ENCODE results near the gene GBF1.
"Not testable (repeated sequence)": the region's sequence is repeated elsewhere in the genome, so short reads cannot be mapped to it uniquely, and the experiment has no call there.

Gene GBF1

GRCh38 chr10:102268375-102268888 lies 23.1 kb downstream of the GBF1 start:
- DNase-seq (ENCODE audit: low read depth in 4 of 4, low spot score in 1 of 4), result no peak

- no peak for DNase-seq (ENCODE audit: low read depth in 4 of 4, low spot score in 1 of 4)
Measured at GRCh38 chr10:102269017-102269416, 23.7 kb downstream of the GBF1 start.

GRCh38 chr10:102274062-102274461 lies 28.7 kb downstream of the GBF1 start:
- no peak for DNase-seq (ENCODE audit: low read depth in 4 of 4, low spot score in 1 of 4)

- no peak for DNase-seq (ENCODE audit: low read depth in 4 of 4, low spot score in 1 of 4)
Measured at GRCh38 chr10:102275343-102275742, 30.0 kb downstream of the GBF1 start.

GRCh38 chr10:102279104-102279503 lies 33.8 kb downstream of the GBF1 start:
- DNase-seq (ENCODE audit: low read depth in 4 of 4, low spot score in 1 of 4), result no peak

- no peak for DNase-seq (ENCODE audit: low read depth in 4 of 4, low spot score in 1 of 4)
Measured at GRCh38 chr10:102280397-102281101, 35.2 kb downstream of the GBF1 start.

- no peak for DNase-seq (ENCODE audit: low read depth in 4 of 4, low spot score in 1 of 4)
Measured at GRCh38 chr10:102281102-102281487, 35.8 kb downstream of the GBF1 start.

GRCh38 chr10:102283488-102283887 lies 38.2 kb downstream of the GBF1 start:
- no peak for DNase-seq (ENCODE audit: low read depth in 4 of 4, low spot score in 1 of 4)

GRCh38 chr10:102283890-102284289 lies 38.6 kb downstream of the GBF1 start:
- no peak for DNase-seq (ENCODE audit: low read depth in 4 of 4, low spot score in 1 of 4)

- DNase-seq (ENCODE audit: low read depth in 4 of 4, low spot score in 1 of 4), result no peak
Measured at GRCh38 chr10:102284531-102284930, 39.2 kb downstream of the GBF1 start.

- no peak for DNase-seq (ENCODE audit: low read depth in 4 of 4, low spot score in 1 of 4)
Measured at GRCh38 chr10:102285133-102285532, 39.8 kb downstream of the GBF1 start.

- DNase-seq (ENCODE audit: low read depth in 4 of 4, low spot score in 1 of 4), result no peak
Measured at GRCh38 chr10:102286216-102286615, 40.9 kb downstream of the GBF1 start.

GRCh38 chr10:102287538-102287937 lies 42.2 kb downstream of the GBF1 start:
- no peak for DNase-seq (ENCODE audit: low read depth in 4 of 4, low spot score in 1 of 4)

- no peak for DNase-seq (ENCODE audit: low read depth in 4 of 4, low spot score in 1 of 4)
Measured at GRCh38 chr10:102287991-102288390, 42.7 kb downstream of the GBF1 start.

GRCh38 chr10:102289356-102289755 lies 44.0 kb downstream of the GBF1 start:
- no peak for DNase-seq (ENCODE audit: low read depth in 4 of 4, low spot score in 1 of 4)

- DNase-seq (ENCODE audit: low read depth in 4 of 4, low spot score in 1 of 4), result no peak
Measured at GRCh38 chr10:102289840-102290239, 44.5 kb downstream of the GBF1 start.

GRCh38 chr10:102291221-102291905 lies 46.0 kb downstream of the GBF1 start:
- no peak for DNase-seq (ENCODE audit: low read depth in 4 of 4, low spot score in 1 of 4)

GRCh38 chr10:102297101-102297500 lies 51.8 kb downstream of the GBF1 start:
- no peak for DNase-seq (ENCODE audit: low read depth in 4 of 4, low spot score in 1 of 4)

- no peak for DNase-seq (ENCODE audit: low read depth in 4 of 4, low spot score in 1 of 4)
Measured at GRCh38 chr10:102298899-102299298, 53.6 kb downstream of the GBF1 start.

- no peak for DNase-seq (ENCODE audit: low read depth in 4 of 4, low spot score in 1 of 4)
Measured at GRCh38 chr10:102299873-102300272, 54.5 kb downstream of the GBF1 start.

GRCh38 chr10:102300278-102300843 lies 55.0 kb downstream of the GBF1 start:
- DNase-seq (ENCODE audit: low read depth in 4 of 4, low spot score in 1 of 4), result no peak

- not testable (repeated sequence) for DNase-seq (ENCODE audit: low read depth in 4 of 4, low spot score in 1 of 4)
Measured at GRCh38 chr10:102300912-102301311, 55.6 kb downstream of the GBF1 start.

Measured in stimulated activated CD4-positive, alpha-beta T cell treated with anti-CD3 and anti-CD28 coated beads, Interleukin-1b, Interleukin-23, amount 100 ng/mL, for 24 hours (primary cell).